ENCODE measurements around the gene MLLT3.

The MLLT3 gene

GRCh38 chr9:20349568-20349967 is 272.7 kb downstream of the MLLT3 start:
- no peaks in the 10 kb centered on the region for H3K4me1 ChIP-seq (ENCODE audit: insufficient read depth, low read length)
- peaks cover 37% of the 10 kb centered on the region for H3K36me3 ChIP-seq (ENCODE audit: insufficient read depth, low read length)
- H3K27me3 ChIP-seq (ENCODE audit: insufficient read depth, low read length) = no peaks in the 10 kb centered on the region
- no peak overlapping the region for H2AFZ ChIP-seq (ENCODE audit: low read depth, low read length)
- H3K9me3 ChIP-seq (ENCODE audit: low read length) = no peaks in the 10 kb centered on the region
- H3K4me3 ChIP-seq (ENCODE audit: low read length) = no peak overlapping the region

GRCh38 chr9:20343325-20343724 is 279.0 kb downstream of the MLLT3 start:
- H3K4me3 ChIP-seq (ENCODE audit: low read length) = no peak overlapping the region
- H3K9me3 ChIP-seq (ENCODE audit: low read length) = no peaks in the 10 kb centered on the region
- no peak overlapping the region for H2AFZ ChIP-seq (ENCODE audit: low read depth, low read length)
- no peaks in the 10 kb centered on the region for H3K27me3 ChIP-seq (ENCODE audit: insufficient read depth, low read length)
- peaks cover 13% of the 10 kb centered on the region for H3K36me3 ChIP-seq (ENCODE audit: insufficient read depth, low read length)
- H3K4me1 ChIP-seq (ENCODE audit: insufficient read depth, low read length) = peaks cover 8% of the 10 kb centered on the region

GRCh38 chr9:20340511-20340861 is 281.8 kb downstream of the MLLT3 start:
- peaks cover 8% of the 10 kb centered on the region for H3K4me1 ChIP-seq (ENCODE audit: insufficient read depth, low read length)
- no peaks in the 10 kb centered on the region for H3K27me3 ChIP-seq (ENCODE audit: insufficient read depth, low read length)
- H3K9me3 ChIP-seq (ENCODE audit: low read length) = no peaks in the 10 kb centered on the region
- no peaks in the 10 kb centered on the region for H3K36me3 ChIP-seq (ENCODE audit: insufficient read depth, low read length)
- H2AFZ ChIP-seq (ENCODE audit: low read depth, low read length) = no peak overlapping the region
- no peak overlapping the region for H3K4me3 ChIP-seq (ENCODE audit: low read length)

GRCh38 chr9:20335668-20336332 is 286.5 kb downstream of the MLLT3 start:
- H3K4me3 ChIP-seq (ENCODE audit: low read length) = no peak overlapping the region
- H2AFZ ChIP-seq (ENCODE audit: low read depth, low read length) = no peak overlapping the region
- no peaks in the 10 kb centered on the region for H3K9me3 ChIP-seq (ENCODE audit: low read length)

GRCh38 chr9:20333991-20334390 is 288.3 kb downstream of the MLLT3 start:
- H3K36me3 ChIP-seq (ENCODE audit: insufficient read depth, low read length) = no peaks in the 10 kb centered on the region

More at GRCh38 chr9:20335668-20336332, 286.5 kb downstream of the MLLT3 start:
- no peaks in the 10 kb centered on the region for H3K27me3 ChIP-seq (ENCODE audit: insufficient read depth, low read length)
- no peaks in the 10 kb centered on the region for H3K36me3 ChIP-seq (ENCODE audit: insufficient read depth, low read length)
- H3K4me1 ChIP-seq (ENCODE audit: insufficient read depth, low read length) = peaks cover 8% of the 10 kb centered on the region

GRCh38 chr9:20331095-20331685 is 291.1 kb downstream of the MLLT3 start:
- H3K4me1 ChIP-seq (ENCODE audit: insufficient read depth, low read length) = no peaks in the 10 kb centered on the region
- no peak overlapping the region for H2AFZ ChIP-seq (ENCODE audit: low read depth, low read length)
- no peaks in the 10 kb centered on the region for H3K27me3 ChIP-seq (ENCODE audit: insufficient read depth, low read length)
- H3K4me3 ChIP-seq (ENCODE audit: low read length) = no peak overlapping the region
- no peaks in the 10 kb centered on the region for H3K9me3 ChIP-seq (ENCODE audit: low read length)
- H3K36me3 ChIP-seq (ENCODE audit: insufficient read depth, low read length) = no peaks in the 10 kb centered on the region

More at GRCh38 chr9:20333991-20334390, 288.3 kb downstream of the MLLT3 start:
- no peaks in the 10 kb centered on the region for H3K27me3 ChIP-seq (ENCODE audit: insufficient read depth, low read length)
- no peaks in the 10 kb centered on the region for H3K9me3 ChIP-seq (ENCODE audit: low read length)
- H2AFZ ChIP-seq (ENCODE audit: low read depth, low read length) = no peak overlapping the region
- H3K4me3 ChIP-seq (ENCODE audit: low read length) = no peak overlapping the region
- H3K4me1 ChIP-seq (ENCODE audit: insufficient read depth, low read length) = no peaks in the 10 kb centered on the region

GRCh38 chr9:20330688-20331087 is 291.6 kb downstream of the MLLT3 start:
- Histone ChIP-seq H3K9me3 (ENCODE audit: low read length) (no peaks in the 10 kb centered on the region), H3K27me3 (ENCODE audit: insufficient read depth, low read length) (no peaks in the 10 kb centered on the region), H3K4me1 (ENCODE audit: insufficient read depth, low read length) (peaks cover 1% of the 10 kb centered on the region), H3K4me3 (ENCODE audit: low read length) (no peak overlapping the region), H2AFZ (ENCODE audit: low read depth, low read length) (no peak overlapping the region), H3K36me3 (ENCODE audit: insufficient read depth, low read length) (no peaks in the 10 kb centered on the region)

GRCh38 chr9:20326516-20326915 is 295.8 kb downstream of the MLLT3 start:
- H3K4me3 ChIP-seq (ENCODE audit: low read length) = no peak overlapping the region
- peaks cover 21% of the 10 kb centered on the region for H3K4me1 ChIP-seq (ENCODE audit: insufficient read depth, low read length)
- H3K36me3 ChIP-seq (ENCODE audit: insufficient read depth, low read length) = no peaks in the 10 kb centered on the region
- H2AFZ ChIP-seq (ENCODE audit: low read depth, low read length) = no peak overlapping the region
- H3K27me3 ChIP-seq (ENCODE audit: insufficient read depth, low read length) = no peaks in the 10 kb centered on the region
- no peaks in the 10 kb centered on the region for H3K9me3 ChIP-seq (ENCODE audit: low read length)

GRCh38 chr9:20325008-20325407 is 297.3 kb downstream of the MLLT3 start:
- Histone ChIP-seq H2AFZ (ENCODE audit: low read depth, low read length) (peak overlapping the region; percentile 41), H3K4me3 (ENCODE audit: low read length) (no peak overlapping the region), H3K27me3 (ENCODE audit: insufficient read depth, low read length) (no peaks in the 10 kb centered on the region), H3K36me3 (ENCODE audit: insufficient read depth, low read length) (no peaks in the 10 kb centered on the region), H3K9me3 (ENCODE audit: low read length) (no peaks in the 10 kb centered on the region), H3K4me1 (ENCODE audit: insufficient read depth, low read length) (peaks cover 35% of the 10 kb centered on the region)

- Histone ChIP-seq H2AFZ (ENCODE audit: low read depth, low read length) (no peak overlapping the region), H3K9me3 (ENCODE audit: low read length) (no peaks in the 10 kb centered on the region), H3K27me3 (ENCODE audit: insufficient read depth, low read length) (no peaks in the 10 kb centered on the region), H3K4me3 (ENCODE audit: low read length) (no peak overlapping the region), H3K4me1 (ENCODE audit: insufficient read depth, low read length) (peaks cover 48% of the 10 kb centered on the region), H3K36me3 (ENCODE audit: insufficient read depth, low read length) (no peaks in the 10 kb centered on the region)
Measured at GRCh38 chr9:20322212-20322611, 300.1 kb downstream of the MLLT3 start.

GRCh38 chr9:20321423-20322082 is 300.7 kb downstream of the MLLT3 start:
- H3K4me3 ChIP-seq (ENCODE audit: low read length) = no peak overlapping the region
- no peaks in the 10 kb centered on the region for H3K27me3 ChIP-seq (ENCODE audit: insufficient read depth, low read length)
- H3K36me3 ChIP-seq (ENCODE audit: insufficient read depth, low read length) = no peaks in the 10 kb centered on the region
- H3K9me3 ChIP-seq (ENCODE audit: low read length) = no peaks in the 10 kb centered on the region
- H2AFZ ChIP-seq (ENCODE audit: low read depth, low read length) = no peak overlapping the region
- peaks cover 48% of the 10 kb centered on the region for H3K4me1 ChIP-seq (ENCODE audit: insufficient read depth, low read length)

GRCh38 chr9:20320921-20321320 is 301.4 kb downstream of the MLLT3 start:
- H3K36me3 ChIP-seq (ENCODE audit: insufficient read depth, low read length) = no peaks in the 10 kb centered on the region
- no peaks in the 10 kb centered on the region for H3K27me3 ChIP-seq (ENCODE audit: insufficient read depth, low read length)
- H3K4me1 ChIP-seq (ENCODE audit: insufficient read depth, low read length) = peaks cover 48% of the 10 kb centered on the region
- H2AFZ ChIP-seq (ENCODE audit: low read depth, low read length) = no peak overlapping the region
- no peaks in the 10 kb centered on the region for H3K9me3 ChIP-seq (ENCODE audit: low read length)
- H3K4me3 ChIP-seq (ENCODE audit: low read length) = no peak overlapping the region

- H3K4me3 ChIP-seq (ENCODE audit: low read length) = no peak overlapping the region
- no peaks in the 10 kb centered on the region for H3K27me3 ChIP-seq (ENCODE audit: insufficient read depth, low read length)
- H3K9me3 ChIP-seq (ENCODE audit: low read length) = no peaks in the 10 kb centered on the region
- H2AFZ ChIP-seq (ENCODE audit: low read depth, low read length) = peak overlapping the region; percentile 35
- no peaks in the 10 kb centered on the region for H3K36me3 ChIP-seq (ENCODE audit: insufficient read depth, low read length)
- H3K4me1 ChIP-seq (ENCODE audit: insufficient read depth, low read length) = peaks cover 38% of the 10 kb centered on the region
Measured at GRCh38 chr9:20319641-20320337, 302.5 kb downstream of the MLLT3 start.
